ENCODE data around the gene ZNF33B.
"Not testable (repeated sequence)": the region's sequence is repeated elsewhere in the genome, so short reads cannot be mapped to it uniquely, and the experiment has no call there.

Gene ZNF33B

DNA sequence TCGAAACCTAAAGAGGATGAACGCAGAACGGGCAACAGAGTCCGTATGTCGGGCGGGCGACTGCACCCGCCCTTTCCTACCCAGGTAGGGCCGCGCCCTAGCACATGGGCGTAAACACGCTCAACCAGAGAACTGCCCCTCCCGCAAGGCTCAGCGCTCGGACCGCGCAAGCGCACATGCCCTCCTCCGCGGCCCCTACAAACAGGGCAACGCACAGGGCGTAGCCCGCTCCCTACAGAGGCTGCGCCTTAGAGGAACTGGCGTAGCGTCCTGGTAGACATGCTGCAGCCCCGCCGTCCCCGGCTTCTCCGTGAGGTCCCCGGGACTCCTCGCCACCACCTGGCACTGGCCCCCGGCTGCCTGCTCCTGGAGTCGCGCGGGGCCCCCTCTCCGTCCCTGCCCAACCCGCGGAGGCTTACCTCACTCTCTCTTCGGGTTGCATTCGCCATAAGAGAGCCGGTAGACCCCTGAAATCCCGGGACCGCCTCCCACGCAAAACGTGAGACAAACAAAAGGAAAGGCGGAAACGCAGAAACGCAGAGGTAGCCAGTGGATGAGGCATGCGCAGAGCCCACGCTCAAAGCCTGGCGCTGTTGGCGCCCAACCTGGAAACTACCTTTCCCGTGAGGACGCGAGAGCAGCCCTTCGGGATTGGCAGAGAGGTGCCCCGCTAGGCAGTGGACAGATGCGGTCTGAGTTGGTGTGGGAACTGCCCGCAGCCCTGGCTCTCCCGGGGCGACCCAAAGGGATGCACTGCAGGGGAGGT lies at the start of gene ZNF33B:
TSS of gene ZNF33B (minus strand) at position 516 of the 766 bp plus-strand sequence. CDS start 1,642 bp downstream, outside the sequence.
- peak; percentile 87 for DNase-seq (ENCODE audit: low read depth)

DNA sequence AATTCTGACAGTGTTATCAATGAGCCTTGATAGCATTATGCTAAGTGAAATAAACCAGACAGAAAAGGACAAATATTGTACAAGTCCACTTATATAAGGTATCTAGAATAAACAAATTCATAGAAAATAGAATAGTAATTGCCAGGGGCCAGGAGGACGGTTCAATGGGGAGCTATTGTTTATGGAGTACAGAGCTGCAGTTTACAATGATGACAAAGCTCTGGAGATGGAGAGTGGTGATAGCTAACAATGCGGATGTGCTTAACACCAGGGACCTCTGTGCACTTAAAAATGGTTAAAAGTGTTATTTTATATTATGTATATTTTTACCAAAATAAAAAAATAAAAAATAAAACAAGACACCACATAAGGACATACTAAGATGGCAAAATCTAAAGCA lies 46.1 kb upstream of the ZNF33B start:
- no peak for DNase-seq (ENCODE audit: low read depth)

DNA sequence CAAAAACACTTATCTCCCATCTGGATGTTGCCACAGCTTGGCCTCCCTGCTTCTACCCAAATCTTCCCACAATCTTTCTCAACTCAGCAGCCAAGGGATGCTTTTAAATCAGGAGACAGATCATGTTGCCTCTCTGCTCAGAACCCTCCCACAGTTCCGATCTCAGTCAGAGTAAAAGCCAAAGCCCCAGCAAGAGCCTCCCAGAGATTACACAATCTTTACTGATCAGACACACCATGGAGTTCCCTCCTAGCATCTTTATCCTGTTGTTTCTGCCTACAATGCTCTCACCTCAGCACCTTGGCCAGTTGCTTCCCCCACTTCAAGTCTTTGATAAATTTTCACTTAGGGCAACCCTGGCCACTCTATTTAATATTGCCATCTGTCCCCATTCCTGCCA lies 41.9 kb upstream of the ZNF33B start:
- DNase-seq (ENCODE audit: low read depth): no peak

DNA sequence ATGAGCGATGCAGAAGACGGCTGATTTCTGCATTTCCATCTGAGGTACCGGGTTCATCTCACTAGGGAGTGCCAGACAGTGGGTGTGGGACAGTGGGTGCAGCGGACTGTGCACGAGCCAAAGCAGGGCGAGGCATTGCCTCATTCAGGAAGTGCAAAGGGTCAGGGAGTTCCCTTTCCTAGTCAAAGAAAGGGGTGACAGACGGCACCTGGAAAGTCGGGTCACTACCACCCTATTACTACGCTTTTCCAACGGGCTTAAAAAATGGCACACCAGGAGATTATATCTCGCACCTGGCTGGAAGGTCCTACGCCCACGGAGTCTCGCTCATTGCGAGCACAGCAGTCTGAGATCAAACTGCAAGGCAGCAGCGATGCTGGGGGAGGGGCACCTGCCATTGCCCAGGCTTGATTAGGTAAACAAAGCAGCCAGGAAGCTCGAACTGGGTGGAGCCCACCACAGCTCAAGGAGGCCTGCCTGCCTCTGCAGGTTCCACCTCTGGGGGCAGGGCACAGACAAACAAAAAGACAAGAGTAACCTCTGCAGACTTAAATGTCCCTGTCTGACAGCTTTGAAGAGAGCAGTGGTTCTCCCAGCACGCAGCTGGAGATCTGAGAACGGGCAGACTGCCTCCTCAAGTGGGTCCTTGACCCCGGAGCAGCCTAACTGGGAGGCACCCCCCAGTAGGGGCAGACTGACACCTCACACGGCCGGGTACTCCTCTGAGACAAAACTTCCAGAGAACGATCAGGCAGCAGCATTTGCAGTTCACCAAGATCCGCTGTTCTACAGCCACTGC lies 27.0 kb upstream of the ZNF33B start:
- DNase-seq (ENCODE audit: low read depth): not testable (repeated sequence)

DNA sequence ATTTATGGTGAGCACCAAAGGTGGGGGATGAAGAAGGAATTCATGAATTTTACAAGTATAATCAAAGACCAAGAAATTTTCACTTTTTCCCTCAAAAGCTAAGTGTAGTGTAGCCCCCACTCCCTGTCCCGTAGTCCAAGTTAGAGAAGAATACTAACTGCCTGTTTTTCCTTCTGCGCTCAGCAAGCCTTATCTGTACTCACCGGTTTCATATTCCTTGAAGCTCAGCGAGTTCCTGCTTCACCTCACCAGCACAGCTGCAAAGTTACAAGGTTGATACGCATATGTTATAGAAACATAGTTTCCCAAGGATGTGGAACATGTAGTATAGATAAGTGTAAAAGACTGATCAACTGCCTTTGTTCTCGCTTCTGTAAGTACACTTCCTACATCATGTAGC lies 16.0 kb upstream of the ZNF33B start:
- DNase-seq (ENCODE audit: low read depth): no peak

DNA sequence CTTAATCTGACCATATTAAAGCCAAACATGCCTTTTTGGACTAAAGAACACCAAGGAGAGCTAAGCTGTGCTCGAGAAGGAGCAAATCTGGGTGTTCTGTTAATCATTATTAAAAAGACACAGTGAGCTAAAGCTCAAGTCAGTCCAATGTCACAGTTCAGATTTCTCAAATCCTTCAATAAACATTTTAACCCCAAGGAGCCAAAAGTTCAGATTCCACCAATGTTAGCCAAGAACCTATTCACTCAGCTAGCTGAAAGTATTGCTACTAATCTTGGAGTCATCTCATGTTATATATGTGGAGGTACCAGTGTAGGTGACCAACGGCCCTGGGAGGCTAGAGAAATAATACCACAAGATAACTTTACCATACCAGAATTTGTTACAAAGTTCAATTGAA lies 14.5 kb upstream of the ZNF33B start:
- no peak for DNase-seq (ENCODE audit: low read depth)

DNA sequence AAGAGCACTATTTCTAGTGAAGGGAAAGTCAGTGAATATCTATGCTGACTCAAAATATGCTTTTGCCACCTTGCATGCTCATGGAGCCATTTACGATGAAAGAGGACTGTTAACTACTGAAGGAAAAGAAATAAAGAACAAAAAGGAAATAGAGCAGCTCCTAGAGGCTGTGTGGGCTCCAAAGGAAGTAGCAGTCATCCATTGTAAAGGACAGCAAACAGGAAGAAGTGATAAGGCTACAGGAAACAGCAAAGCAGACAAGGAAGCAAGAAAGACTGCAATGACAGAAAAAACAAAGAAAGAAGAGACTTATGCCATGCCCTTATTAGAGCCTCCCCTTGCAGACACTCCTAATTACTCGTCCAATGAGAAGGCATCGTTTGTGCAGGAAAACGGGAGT lies 12.0 kb upstream of the ZNF33B start:
- no peak for DNase-seq (ENCODE audit: low read depth)

DNA sequence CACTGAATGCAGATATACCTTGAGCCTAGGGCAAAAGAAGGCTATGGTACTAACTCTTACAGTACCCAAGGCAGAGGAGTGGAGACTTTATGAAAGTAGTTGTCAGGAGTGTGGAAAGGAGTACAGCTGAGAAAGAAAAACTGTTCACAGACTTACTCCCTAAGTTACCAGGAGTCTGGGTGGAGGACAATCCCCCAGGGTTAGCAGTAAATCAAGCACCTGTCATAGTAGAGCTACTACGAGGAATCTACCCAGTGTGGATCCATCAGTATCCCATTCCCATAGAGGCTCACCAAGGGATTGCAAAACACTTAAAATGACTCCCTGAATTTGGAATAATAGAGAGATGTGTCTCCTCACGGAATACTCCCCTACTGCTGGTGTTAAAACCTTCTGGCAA lies 10.1 kb upstream of the ZNF33B start:
- no peak for DNase-seq (ENCODE audit: low read depth)

DNA sequence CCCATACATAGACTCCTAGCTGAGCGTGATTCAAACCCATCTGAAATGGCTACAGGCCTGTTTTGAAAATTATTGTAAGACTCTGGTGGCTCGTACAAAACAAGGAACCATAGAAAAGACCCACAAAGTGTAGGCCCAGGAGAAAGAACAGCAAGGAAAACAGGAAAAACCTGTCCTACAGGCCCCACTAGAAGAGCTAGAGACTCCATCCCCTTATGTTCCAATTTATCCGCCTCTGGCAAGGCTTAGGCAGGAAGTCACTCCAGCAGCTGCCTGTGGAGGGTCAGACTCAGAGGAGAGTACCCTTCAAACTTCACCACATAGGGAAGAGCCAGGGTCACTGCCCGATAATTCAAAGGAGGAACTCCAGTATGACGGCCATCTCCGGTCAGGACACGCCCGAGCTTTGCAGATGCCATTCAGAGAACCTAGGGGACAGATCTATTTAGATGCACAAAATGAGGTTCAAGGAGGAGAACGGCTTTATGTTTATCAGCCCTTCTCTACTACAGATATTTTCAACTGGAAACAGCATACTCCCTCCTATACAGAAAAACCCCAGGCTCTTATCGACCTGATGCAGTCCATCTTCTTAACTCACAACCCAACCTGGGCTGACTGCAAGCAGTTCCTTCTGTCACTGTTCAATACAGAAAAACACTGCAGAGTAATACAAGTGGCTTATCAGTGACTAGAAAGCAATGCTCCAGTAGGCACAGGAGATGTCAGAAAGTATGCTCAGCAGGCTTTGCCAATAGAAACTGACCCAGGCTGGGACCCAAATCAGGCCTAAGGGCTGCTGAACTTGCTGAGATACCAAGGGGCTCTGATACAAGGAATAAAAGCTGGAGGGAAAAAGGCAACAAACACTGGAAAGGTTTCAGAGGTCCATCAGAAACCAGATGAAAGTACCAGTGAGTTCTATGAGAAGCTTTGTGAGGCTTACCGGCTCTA lies 8.6 kb upstream of the ZNF33B start:
- no peak for DNase-seq (ENCODE audit: low read depth)

DNA sequence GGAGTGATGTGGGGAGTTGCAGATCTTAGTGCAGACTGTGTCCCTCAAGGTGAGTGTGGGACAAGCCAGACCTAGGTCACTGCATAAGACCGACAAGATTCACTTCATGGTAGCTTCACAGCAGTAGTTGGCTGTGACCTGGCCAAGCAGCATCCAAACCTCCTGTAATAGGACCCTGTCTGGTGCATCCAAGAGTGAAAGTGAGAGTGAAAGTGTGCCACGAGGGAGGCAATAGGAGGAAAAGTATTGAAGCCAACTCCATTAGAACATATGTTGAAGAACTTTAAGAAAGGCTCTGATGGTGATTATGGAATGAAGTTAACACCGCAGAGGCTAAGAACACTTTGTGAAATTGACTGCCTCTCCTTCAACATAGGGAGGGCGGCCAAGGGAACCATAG lies 7.8 kb upstream of the ZNF33B start:
- DNase-seq (ENCODE audit: low read depth): no peak

DNA sequence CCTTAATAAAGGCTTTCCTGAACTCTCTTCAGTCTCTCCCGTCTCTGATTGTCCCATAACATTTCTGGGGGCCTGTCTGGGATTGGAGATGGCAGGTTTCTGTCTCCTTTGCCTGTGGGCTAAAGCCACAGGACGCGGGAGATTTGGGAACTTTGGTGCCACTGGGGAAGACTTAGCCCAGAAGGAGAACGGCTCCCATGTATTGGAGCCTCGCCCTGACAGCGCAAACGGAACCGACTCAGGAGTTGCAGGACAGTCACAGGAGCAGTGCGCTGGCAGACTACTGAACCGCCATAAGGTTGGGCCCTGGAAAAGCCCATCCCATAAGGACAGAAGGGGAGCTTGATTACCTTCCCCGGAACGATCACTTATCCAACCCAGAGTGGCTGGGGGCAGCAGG lies 7.1 kb upstream of the ZNF33B start:
- no peak for DNase-seq (ENCODE audit: low read depth)

DNA sequence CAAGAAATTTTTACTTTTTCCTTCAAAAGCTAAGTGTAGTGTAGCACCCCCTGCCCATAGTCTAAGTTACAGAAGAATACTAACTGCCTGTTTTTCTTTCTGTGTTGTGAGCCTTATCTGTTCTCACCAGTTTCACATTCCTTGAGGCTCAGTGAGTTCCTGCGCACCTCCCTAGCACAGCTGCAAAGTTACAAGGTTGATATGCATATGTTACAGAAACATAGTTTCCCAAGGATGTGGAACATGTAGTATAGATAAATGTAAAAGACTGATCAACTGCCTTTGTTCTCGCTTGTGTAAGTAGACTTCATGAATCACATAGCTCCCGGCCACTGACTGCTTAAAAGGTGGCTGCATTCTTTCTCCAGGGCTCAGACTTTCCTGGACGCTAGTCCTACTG lies 6.7 kb upstream of the ZNF33B start:
- no peak for DNase-seq (ENCODE audit: low read depth)

DNA sequence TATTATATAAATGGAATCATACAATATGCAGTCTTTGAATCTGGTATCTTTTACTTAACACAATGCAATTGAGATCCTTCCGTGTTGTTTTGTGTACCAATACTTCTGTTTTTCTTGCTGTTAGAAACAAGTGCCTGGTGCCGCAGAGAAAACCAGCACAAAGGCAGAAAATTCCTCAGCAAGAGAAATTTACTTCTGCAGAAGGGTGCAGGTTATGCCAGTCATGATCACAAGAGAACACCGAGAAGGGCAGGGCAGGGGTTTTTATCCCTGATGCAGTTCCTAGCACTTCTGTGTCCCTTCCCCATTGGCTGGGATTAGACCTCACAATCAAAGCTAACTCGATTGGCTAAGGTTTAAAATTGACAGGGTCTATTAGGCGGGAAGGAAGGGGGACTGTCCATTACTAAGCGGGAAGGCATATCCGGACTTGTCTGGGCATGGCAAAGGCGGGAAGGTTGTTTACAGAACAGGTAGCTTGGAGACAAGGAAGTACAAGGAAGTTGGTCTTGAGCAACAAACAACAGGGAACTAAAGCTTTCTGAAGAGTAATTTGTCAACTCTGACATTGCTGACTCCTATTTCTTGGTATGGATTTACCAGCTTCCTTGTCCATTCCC lies 2.4 kb upstream of the ZNF33B start:
- no peak for DNase-seq (ENCODE audit: low read depth)

DNA sequence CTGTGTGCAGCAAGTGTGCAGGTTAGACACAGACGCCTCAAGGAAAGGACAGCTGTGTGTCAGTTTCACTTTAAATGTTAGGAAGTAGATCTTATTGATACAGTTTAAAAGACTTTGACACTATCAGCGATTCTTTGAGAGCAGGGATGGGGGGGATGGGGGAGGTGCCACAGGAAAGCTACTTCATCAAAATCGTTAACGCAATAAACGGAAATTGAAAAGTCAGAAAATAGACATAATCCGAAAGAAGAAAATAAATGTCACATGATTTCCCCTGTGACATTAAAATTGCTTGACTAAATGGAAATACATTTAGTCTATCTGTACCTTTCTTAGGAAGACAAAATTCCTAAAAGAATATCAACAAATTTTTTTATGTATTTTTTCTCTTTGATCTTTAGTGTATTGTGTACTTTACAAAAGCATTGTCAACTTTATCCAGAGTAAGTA lies 476 bp upstream of the ZNF33B start:
- DNase-seq (ENCODE audit: low read depth): no peak

DNA sequence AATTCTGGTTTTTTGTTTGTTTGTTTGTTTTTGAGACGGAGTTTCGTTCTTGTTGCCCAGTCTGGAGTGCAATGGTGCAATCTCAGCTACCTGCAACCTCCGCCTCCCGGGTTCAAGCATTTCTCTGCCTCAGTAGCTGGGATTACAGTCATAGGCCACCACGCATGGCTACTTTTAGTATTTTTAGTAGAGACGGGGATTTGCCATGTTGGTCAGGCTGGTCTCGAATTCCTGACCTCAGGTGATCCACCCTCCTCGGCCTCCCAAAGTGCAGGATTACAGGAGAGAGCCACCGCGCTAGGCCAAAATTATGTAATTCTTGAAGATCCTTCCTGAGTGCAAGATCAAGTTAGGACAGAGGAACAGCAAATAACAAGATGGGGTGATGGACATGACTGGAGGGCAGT lies 719 bp downstream of the ZNF33B start:
- no peak for DNase-seq (ENCODE audit: low read depth)

DNA sequence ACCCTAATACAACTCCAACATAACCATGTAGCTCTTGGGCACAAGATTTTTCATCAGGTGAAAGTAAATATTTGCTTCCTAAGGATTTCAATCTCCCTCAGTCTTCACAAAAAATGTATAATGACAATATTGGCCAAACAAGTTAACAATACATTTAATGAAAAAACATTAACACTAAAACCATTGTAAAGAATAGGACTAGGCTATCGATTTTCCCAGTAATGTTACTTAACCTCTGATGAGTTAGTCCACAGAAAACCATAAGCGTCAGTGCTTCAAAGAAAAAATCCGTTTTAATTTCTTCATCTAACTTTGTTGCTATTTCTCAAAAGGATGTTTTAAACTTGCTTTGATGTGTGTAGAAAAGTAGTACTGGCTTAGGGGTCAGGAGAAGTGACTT lies 1.2 kb downstream of the ZNF33B start:
- DNase-seq (ENCODE audit: low read depth): no peak

DNA sequence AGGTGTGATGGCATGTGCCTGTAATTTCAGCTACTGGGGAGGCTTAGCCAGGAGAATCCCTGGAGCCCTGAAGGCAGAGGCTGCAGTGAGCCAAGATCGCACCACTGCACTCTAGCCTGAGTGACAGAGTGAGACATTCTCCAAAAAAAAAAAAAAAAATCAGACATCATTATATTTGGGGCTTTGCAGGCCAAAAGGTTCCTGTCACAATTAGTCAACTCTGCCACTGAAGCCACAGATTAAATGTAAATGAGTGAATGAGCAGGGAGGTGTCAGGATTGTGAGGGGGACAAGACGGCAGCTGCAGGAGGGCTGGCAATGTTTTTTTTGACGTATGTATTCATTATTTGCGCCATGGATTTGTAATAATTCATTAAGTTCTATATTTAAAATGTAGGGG lies 3.3 kb downstream of the ZNF33B start:
- no peak for DNase-seq (ENCODE audit: low read depth)

DNA sequence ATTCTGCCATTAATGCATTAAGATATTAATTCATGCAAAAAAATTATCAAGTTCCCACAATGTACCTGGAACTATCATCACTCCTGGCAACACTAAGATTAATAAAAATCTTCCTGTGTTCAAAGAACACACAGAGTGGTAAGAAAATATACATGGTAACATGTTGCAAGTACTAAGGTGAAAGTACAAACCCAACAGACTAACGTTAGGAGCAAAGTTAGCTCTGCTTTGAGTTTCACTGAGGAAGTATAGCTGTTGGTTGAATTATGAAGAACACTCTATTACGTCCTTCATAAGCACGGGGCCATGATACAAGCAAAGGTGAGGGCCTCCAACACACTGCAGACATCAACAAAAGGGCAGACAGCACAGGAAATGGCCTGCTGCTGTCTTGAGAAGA lies 5.8 kb downstream of the ZNF33B start:
- no peak for DNase-seq (ENCODE audit: low read depth)

DNA sequence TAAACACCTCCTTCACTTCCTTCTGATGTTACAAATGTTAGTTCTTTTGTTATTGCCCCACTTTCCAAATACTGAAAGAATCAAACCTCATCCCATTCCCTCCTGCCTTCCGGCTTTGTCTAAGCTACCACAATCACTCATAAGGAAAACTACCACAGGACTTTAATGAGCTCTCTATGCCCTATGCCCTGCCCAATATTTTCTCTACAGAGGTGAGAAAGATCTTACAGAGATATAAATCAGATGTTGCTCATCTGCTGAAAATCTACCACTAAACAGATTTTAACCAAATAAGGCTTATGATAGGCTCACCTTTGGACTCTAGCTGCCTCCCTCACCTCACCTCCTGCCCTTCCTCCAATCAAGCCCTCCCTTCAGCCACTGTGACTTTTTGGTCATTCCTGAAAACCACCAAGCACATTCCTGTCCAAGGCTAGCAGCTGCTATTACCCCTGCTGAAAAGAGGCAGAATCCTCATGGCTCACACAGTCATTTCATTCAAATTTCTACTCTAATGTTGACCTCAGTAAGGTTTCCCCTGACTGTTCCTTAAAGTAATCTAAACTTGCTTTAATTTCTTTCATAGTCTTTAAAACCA lies 7.7 kb downstream of the ZNF33B start:
- no peak for DNase-seq (ENCODE audit: low read depth)

DNA sequence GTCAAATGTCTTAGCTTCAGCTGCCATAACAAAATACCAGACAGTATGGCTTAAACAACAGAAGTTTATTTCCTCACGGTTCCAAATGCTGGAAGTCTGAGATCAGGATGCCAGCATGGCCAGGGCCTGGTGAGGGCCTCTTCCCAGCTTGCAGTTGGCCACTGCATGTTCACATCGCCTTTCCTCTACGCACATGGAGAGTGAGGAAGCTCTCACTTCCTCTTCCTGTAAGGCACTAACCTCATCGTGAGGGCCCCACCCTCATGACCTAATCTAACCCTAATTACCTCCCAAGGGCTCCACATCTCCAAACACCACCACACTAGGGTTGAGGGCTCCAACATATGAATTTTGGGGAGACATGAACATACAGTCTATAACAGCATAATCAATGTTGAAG lies 14.4 kb downstream of the ZNF33B start:
- DNase-seq (ENCODE audit: low read depth): no peak

DNA sequence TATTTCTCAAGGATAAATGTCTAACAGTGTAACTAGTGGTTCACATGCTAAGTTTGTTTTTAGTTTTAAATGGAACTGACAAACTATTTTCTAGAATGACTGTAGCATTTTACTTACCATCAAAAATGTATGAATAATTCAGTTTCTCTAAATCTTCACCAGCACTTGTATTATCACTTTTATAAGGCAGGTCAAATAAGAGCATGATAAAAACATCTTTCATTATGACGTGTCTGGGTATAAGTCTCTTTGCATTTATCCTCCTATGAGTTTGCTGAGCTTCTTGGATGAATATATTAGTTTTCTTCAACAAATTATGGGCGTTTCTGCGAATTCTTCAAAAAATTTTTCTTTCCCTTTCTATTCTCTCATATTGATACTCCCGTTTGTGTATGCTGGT lies 19.9 kb downstream of the ZNF33B start:
- no peak for DNase-seq (ENCODE audit: low read depth)
